Fibroblast of mammary gland (primary cell): ENCODE measurements around the gene MCTP2.

Source experiments
- DNase-seq: peaks from one replicate; pipeline ENCODE4 v3.0.0-alpha.2; 2010; ENCODE audit warnings: low read depth
- H3K4me3 ChIP-seq: 2 replicates; pipeline ENCODE4 v1.5.1; 2011; ENCODE audit warnings: low read depth, mild to moderate bottlenecking, low read length, moderate library complexity; ENCODE audit not compliant: control insufficient read depth
- CTCF ChIP-seq: conservative IDR thresholded peaks from 2 replicates; pipeline ENCODE4 v1.5.1; 2011; ENCODE audit warnings: low read depth, low read length, inconsistent platforms; ENCODE audit not compliant: control insufficient read depth, insufficient read depth

The MCTP2 gene

DNA sequence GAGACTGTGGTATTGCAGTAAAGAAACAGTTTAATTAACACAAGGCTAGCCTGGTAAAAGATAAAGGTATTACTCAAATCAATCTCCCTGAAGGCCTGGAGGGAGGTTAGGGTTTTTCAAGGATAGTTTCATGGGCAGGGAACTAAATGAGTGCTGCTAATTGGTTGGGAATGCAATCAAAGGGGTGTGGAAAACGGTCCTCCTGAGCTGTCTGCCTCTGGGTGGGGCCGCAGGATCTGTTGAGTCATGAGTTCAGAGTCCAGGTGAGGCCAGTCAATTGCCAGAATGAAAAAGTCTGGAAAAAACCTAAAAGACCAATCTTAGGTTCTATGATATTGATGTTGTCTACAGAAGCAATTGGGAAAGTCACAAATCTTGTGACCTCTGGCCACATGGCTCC, 293.2 kb downstream of the MCTP2 start:
- no peak for TF ChIP-seq CTCF
- DNase-seq, result no peak
- no peak overlapping the region for H3K4me3 ChIP-seq

DNA sequence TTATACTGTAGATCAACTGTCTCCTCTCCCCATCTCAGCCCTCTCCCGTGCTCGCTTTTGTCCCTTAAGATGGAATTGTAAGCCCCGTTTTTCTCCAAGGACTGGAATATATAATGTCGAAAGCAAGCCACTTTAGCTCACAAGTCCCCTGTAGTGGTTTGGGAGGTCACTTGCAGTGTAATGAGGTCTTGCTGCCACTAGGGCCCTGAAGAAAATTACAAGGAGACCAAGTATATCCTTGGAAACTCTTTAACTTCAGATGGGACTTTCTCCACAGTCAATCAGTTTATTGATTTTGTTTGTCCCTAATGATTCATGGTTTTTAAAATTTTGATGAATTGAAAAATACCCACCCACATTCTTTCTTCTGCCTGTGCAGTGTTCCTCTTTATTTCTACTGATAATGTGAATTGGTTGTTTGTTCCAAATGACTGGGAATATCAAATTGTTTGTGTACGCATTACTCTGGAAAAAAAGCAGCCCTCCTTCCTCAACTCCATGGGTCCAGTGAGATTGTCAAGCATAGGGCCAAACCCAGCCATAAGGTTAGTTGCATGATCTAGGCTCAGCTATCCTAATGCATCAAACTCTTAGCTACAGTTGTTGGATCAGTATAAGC, 294.8 kb downstream of the MCTP2 start:
- no peak for DNase-seq
- TF ChIP-seq CTCF, result no peak
- no peak overlapping the region for H3K4me3 ChIP-seq

- DNase-seq, result no peak
- no peak for TF ChIP-seq CTCF
- no peak overlapping the region for H3K4me3 ChIP-seq
Measured at GRCh38 chr15:94532226-94532625, 300.9 kb downstream of the MCTP2 start.
